B cell (primary cell): ENCODE measurements around the gene MYRIP.

ENCODE experiments used
- EZH2 ChIP-seq: IDR thresholded peaks from 2 replicates; pipeline ENCODE4 v1.6.1; 2012; ENCODE audit warnings: borderline replicate concordance, low read depth, mild to moderate bottlenecking, moderate library complexity, low read length; ENCODE audit not compliant: insufficient read depth, poor library complexity, severe bottlenecking
- TF ChIP-seq, protein P1 (sequence below): fragments of 200-600 bp; IDR thresholded peaks from one replicate; pipeline ENCODE4 v1.8.0; 2022; ENCODE audit warnings: antibody characterized with exemption, mild to moderate bottlenecking

DNA sequence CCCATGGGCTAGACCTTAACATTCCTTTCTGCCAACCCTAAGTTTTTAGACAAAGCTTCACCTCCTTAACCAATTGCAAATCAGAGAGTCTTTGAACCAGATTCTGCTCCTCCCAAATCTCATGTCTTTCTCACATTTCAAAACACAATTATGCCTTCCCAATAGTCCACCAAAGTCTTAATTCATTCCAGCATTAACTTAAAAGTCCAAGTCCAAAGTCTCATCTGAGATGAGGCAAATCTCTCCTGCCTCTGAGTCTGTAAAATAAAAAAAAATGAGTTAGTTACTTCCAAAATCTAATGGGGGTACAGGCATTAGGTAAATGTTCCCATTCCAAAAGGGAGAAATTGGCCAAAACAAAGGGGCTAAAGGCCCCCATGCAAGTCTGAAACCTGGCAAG lies 43.8 kb upstream of the MYRIP start:
- no peak for TF ChIP-seq EZH2
- TF ChIP-seq, protein P1, sequence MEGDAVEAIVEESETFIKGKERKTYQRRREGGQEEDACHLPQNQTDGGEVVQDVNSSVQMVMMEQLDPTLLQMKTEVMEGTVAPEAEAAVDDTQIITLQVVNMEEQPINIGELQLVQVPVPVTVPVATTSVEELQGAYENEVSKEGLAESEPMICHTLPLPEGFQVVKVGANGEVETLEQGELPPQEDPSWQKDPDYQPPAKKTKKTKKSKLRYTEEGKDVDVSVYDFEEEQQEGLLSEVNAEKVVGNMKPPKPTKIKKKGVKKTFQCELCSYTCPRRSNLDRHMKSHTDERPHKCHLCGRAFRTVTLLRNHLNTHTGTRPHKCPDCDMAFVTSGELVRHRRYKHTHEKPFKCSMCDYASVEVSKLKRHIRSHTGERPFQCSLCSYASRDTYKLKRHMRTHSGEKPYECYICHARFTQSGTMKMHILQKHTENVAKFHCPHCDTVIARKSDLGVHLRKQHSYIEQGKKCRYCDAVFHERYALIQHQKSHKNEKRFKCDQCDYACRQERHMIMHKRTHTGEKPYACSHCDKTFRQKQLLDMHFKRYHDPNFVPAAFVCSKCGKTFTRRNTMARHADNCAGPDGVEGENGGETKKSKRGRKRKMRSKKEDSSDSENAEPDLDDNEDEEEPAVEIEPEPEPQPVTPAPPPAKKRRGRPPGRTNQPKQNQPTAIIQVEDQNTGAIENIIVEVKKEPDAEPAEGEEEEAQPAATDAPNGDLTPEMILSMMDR: no peak
